ENCODE data around the gene BRI3.

- TF ChIP-seq CTCF (IDR thresholded peaks at IDR 0.05) (no peak), POLR2A (IDR thresholded peaks at IDR 0.05) (no peak)
Measured at GRCh38 chr7:98250789-98251188, 30.7 kb upstream of the BRI3 start.
